ENCODE measurements around the gene SREBF2.
A peak's percentile ranks its signal among the peaks of the same experiment; 100 is the strongest.
"Not testable (repeated sequence)": the region's sequence is repeated elsewhere in the genome, so short reads cannot be mapped to it uniquely, and the experiment has no call there.

Gene SREBF2

DNA sequence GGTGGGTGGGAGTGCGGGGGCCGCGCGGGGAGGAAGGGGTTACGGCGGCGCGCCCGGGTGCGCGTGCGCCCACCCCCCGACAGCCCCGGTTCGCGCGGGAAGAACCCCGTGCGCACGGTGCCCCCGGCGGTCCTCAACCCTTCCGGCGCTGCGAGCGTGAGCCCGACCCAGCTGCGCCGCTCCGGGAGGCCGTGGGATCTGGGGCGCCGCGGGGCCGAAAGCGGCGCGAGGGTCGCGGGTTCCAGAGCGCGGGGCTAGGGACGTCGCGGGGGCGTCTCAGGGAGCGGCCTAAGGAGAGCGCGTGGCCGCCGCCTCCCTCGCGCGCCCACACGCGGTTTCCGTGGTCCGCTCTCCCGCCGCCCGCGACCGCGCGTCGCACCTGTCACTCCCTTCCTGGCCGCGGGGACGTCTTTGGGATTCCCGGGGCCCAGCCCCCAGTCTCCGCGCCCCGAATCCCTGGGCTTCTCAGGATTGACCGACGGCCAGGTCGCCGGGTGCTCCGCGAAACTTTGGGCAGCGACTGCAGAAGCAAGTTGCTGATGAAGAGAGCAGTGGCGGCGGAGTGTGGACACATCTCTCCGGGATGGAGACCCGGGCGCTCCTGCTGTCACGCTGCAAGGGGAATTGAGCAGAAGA lies 582 bp downstream of the SREBF2 start:
- H3K4me3 ChIP-seq (ENCODE audit: low read length) = peak overlapping the region; percentile 72
- DNase-seq (ENCODE audit: low read depth) = no peak
- TF ChIP-seq, protein P1, sequence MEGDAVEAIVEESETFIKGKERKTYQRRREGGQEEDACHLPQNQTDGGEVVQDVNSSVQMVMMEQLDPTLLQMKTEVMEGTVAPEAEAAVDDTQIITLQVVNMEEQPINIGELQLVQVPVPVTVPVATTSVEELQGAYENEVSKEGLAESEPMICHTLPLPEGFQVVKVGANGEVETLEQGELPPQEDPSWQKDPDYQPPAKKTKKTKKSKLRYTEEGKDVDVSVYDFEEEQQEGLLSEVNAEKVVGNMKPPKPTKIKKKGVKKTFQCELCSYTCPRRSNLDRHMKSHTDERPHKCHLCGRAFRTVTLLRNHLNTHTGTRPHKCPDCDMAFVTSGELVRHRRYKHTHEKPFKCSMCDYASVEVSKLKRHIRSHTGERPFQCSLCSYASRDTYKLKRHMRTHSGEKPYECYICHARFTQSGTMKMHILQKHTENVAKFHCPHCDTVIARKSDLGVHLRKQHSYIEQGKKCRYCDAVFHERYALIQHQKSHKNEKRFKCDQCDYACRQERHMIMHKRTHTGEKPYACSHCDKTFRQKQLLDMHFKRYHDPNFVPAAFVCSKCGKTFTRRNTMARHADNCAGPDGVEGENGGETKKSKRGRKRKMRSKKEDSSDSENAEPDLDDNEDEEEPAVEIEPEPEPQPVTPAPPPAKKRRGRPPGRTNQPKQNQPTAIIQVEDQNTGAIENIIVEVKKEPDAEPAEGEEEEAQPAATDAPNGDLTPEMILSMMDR (conservative IDR thresholded peaks at IDR 0.05; ENCODE audit: low read depth, low read length) = no peak

DNA sequence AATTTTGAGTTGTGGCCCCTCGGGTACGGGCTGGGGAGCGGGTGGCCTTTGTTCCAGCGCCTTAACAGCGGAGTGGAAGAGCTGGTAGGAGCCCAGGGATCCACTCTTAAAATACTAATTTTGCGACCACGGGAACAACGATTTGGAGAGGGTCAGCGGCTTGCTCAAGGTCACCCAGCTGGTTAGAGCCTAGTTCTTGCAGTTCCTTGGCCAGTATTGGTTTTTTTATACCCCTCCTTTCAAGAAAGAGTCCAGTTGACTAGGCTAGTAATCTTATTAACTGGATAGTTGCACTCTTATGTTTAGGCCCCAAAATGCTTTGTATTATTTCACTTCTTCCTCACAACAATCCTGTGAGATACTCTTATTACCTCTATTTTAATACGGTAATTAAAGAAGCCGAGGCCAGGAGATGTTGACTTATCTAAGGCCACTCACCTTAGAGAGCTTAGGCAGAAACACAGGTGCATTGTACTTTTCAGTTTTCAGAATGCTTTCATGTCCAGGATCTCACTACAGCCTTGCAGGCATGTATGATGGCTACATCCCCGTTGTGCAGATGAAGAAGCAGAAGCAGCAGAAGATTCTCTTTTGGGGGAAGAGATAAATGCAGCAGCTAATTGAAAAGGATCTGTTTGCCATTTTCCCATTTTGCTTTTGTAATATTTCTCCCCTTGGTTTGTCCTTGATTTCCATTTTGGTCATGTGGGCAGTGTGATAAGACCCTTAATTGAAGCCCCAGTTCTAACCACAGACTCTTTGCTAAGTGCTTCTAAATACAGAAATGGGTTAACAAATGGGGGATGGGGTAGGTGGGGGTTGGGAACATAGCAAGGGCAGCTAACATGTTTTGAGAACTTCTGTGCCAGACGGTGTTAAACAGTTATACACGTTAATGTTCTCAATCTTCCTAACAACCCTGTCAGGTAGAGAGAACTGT lies 1.4 kb downstream of the SREBF2 start:
- TF ChIP-seq, protein P1 (conservative IDR thresholded peaks at IDR 0.05; ENCODE audit: low read depth, low read length) = no peak
- DNase-seq (ENCODE audit: low read depth) = no peak
- H3K4me3 ChIP-seq (ENCODE audit: low read length) = peak overlapping the region; percentile 72

DNA sequence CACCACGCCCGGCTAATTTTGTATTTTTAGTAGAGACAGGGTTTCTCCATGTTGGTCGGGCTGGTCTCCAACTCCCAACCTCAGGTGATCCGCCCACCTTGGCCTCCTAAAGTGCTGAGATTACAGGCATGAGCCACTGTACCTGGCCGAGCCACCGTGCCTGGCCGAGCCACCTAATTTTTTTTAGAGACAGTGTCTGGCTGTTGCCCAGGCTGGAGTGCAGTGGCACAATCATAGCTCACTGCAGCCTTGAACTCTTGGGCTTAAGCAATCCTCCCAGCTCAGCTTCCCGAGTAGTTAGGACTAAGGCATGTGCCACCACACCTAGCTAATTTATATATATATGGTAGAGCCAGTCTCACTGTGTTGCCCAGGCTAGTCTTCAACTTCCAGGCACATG lies 2.6 kb downstream of the SREBF2 start:
- not testable (repeated sequence) for DNase-seq (ENCODE audit: low read depth); H3K4me3 ChIP-seq (ENCODE audit: low read length)

DNA sequence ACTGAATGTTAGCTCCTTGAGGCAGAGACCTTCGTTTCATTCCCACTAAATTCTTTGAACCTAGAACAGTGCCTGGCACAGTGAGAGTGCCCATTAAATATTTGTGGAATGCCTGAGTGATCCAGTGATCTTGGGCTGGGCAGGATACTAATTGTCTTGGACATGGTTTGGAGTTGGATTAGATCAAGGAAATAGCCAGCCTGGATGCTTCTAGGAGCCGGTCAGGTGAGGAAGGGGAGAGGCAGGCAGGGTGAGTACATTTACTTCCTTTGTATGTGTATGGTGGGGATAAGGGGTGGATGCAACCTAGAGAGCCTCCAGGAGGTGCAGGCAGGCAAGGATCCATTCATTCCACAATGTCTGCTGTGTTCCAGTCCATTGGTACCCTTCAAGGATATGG lies 3.6 kb downstream of the SREBF2 start:
- TF ChIP-seq, protein P1 (conservative IDR thresholded peaks at IDR 0.05; ENCODE audit: low read depth, low read length) = no peak
- DNase-seq (ENCODE audit: low read depth) = no peak
- H3K4me3 ChIP-seq (ENCODE audit: low read length) = no peak overlapping the region

DNA sequence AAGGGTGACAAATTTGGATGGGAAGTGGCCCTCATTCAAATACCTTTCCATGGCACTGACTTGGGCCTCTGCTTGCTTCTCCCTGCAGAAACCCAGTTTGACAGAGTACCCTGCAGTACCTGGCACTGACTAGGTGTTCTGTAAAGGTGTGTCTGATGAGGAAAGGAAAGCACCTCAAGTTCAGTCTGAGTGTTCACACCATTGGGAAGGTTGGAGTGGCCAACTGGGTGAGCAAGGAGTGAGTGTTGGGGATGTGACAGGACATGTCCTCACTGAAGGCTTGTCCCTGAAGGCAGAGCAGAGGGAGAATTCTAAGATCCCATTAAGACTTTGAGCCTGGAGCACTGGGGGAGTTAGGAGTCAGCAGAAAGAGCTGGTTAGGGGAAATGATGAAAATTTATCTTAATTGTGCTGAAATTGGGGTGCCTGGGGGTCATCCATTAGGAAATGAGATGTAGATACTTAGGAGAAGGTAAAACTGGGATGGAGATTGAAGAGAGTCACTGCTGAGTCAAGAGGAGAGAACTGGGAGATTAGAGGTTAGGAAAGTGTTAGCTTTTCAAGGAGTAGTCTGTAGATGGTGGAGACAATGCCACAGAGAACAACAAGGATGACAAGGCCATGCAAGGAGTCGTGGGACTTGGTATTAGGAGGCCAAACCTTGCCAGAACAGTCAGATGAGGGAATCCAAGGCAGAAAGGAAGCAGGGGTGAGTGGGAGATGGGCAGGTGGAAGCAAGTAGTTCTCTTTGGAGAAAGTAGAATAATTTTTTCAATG lies 6.1 kb downstream of the SREBF2 start:
- H3K4me3 ChIP-seq (ENCODE audit: low read length) = no peak overlapping the region
- DNase-seq (ENCODE audit: low read depth) = no peak
- TF ChIP-seq, protein P1 (conservative IDR thresholded peaks at IDR 0.05; ENCODE audit: low read depth, low read length) = no peak

DNA sequence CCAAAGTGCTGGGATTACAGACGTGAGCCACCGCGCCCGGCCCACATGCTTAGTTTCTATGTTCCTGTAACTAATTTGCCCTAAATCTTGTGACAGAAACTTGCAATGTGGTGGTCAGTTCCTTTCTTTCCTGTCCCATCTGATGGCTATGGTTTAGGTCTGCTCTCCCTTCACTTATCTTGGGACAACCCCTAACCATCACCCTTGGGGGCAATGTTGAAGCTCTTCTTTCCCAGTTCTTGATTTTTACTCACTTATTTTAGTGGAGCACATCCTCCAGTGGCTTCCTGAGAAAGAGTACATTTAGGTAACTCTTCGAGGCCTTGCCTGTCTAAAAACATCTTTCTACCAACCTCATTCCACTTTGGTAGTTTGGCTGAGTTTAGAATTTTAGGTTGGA lies 7.3 kb downstream of the SREBF2 start:
- TF ChIP-seq, protein P1 (conservative IDR thresholded peaks at IDR 0.05; ENCODE audit: low read depth, low read length) = no peak
- H3K4me3 ChIP-seq (ENCODE audit: low read length) = no peak overlapping the region
- no peak for DNase-seq (ENCODE audit: low read depth)

DNA sequence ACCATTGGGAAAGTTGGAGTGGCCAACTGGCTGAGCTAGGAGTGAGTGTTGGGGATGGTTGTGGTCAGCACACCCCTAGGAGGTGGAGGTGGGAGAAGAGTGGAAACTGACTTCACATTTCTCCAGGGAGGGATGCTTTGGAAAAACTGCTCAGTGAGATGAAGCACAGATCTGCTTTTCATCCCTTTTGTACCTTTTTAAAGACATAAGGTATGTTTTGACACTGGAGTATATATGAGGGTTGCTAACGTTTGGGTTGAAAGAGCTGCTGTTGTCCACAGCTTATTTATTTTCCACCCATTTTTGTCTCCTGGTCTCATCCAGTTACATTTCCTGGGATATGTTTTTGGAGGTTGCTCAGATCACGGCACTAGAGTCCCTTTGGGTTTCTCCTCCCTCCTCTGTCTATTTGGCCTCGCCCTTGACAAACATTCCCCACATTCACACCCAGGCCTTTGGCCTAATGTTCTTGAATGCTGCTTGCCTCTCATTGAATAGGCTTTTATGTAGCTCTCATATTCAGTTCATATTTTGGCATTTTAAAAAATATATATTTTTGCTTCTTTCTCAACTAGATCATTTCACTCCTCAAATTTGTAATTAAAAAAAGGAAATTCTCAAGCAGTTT lies 8.3 kb downstream of the SREBF2 start:
- TF ChIP-seq, protein P1 (conservative IDR thresholded peaks at IDR 0.05; ENCODE audit: low read depth, low read length) = no peak
- DNase-seq (ENCODE audit: low read depth) = no peak
- H3K4me3 ChIP-seq (ENCODE audit: low read length) = no peak overlapping the region
